ENCODE data around the gene STRAP.
"Not testable (repeated sequence)": the region's sequence is repeated elsewhere in the genome, so short reads cannot be mapped to it uniquely, and the experiment has no call there.

STRAP gene

GRCh38 chr12:15873556-15873955 lies 8.6 kb upstream of the STRAP start:
- no peak for DNase-seq

DNA sequence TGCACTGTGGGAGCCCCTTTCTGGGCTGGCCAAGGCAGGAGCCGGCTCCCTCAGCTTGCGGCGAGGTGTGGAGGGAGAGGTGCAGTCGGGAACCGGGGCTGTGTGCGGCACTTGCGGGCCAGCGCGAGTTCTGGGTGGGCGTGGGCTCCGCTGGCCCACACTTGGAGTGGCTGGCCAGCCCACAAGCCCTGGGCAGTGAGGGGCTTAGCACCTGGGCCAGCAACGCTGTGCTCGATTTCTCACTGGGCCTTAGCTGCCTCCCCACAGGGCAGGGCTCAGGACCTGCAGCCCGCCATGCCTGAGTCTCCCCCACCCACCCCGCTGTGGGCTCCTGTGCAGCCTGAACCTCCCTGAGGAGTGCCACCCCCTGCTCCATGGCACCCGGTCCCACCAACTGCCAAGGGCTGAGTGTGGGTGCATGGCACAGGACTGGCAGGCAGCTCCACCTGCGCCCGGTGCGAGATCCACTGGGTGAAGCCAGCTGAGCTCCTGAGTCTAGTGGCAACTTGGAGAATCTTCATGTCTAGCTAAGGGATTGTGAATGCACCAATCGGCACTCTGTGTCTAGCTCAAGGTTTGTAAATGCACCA lies 7.5 kb upstream of the STRAP start:
- not testable (repeated sequence) for DNase-seq

DNA sequence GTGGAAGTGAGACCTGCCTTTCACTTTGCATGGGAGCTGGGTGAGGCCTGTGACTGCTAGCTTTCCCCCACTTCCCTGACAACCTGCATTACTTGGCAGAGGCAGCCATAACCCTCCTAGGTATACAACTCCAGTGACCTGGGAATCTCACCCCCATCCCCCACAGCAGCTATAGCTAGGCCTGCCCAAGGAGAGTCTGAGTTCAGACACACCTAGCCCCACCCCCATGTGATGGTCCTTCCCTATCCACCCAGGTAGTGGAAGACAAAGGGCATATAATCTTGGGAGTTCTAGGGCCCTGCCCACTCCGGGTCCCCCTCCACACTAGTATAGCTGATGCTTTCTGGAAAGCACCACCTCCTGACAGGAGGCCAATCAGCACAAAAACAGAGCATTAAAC lies 6.3 kb upstream of the STRAP start:
- DNase-seq = no peak

GRCh38 chr12:15879413-15879812 lies 2.8 kb upstream of the STRAP start:
- DNase-seq = no peak

DNA sequence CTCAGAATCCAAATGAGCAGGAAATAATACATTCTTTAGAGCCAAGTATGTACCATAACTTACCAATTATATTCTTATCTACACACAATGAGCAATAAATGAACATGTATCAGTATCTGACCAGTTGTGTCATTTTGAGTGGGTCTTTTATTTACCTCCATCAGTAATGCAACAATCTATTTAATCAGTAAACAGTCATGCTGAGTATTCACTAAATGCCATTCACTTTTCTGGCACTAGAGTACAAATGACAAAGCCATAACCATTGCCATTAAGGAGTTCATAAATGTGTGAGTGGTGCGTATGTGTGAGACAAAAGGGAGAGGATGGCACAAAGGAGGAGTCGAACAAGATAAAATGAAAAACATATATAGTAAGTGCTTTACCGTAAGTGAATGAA lies 1.5 kb upstream of the STRAP start:
- no peak for DNase-seq

DNA sequence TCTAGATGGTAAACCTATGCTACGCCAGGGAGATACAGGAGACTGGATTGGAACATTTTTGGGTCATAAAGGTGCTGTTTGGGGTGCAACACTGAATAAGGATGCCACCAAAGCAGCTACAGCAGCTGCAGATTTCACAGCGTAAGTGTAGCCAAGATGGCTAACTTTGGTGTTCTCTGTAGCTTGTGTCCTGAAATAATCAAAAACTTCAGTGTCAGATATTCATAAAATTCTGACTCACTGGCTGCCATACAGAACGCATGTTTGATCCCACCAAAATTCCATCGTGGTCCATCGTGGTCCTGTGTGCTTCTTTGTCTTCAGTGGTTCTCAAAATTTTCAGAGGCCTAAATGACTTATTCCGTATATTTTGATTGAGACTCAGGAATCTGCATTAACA lies 1.3 kb downstream of the STRAP start:
- DNase-seq = no peak

- no peak for DNase-seq
Observed at GRCh38 chr12:15886372-15887042, 4.3 kb downstream of the STRAP start.

GRCh38 chr12:15887043-15887817 lies 5.0 kb downstream of the STRAP start:
- no peak for DNase-seq

DNA sequence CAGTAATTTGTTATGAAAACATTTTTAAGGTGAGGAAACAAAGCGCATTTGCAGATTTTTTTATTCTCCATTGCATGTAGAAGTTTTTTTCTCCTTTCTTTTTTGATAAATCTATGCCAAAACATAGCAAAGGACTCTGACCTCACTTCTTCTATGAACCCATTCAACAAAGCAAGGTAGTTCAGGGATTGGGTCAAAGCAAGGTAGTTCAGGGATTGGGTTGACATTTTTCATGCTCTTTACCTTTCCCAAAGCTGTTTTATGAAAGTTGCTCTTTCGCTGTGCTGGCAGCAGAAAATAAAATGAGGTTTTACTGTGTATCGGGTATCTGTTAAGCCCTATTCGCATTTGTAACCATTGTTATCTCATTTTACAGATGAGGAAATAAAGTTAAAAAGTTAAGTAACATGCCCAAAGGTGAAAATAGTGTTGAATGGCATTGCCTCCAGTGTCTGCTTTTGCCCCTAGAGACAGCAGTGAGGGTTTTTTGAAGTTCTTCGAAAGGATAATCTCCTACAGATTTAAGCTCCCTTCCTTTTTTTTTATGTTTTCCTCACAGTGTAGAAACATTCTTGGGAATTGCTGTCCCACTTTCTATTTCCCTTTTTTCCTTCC lies 10.6 kb downstream of the STRAP start:
- no peak for DNase-seq

DNA sequence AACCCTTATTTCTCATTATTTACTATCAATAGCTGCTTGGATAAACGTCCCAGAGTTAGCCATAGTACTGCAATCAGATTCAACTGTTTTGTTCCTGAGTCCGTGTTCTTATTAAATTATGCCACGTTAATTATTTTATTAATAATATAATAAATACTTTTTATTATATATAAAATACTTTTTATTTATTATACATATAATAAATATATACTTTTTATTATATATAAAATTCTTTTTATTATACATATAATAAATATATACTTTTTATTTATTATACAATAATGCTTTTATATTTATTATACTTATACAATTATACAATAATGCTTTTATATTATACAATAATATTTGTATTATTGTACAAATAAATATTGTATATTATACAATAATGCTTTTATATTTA lies 11.1 kb downstream of the STRAP start:
- DNase-seq = no peak

- no peak for DNase-seq
Observed at GRCh38 chr12:15896867-15897266, 14.7 kb downstream of the STRAP start.

DNA sequence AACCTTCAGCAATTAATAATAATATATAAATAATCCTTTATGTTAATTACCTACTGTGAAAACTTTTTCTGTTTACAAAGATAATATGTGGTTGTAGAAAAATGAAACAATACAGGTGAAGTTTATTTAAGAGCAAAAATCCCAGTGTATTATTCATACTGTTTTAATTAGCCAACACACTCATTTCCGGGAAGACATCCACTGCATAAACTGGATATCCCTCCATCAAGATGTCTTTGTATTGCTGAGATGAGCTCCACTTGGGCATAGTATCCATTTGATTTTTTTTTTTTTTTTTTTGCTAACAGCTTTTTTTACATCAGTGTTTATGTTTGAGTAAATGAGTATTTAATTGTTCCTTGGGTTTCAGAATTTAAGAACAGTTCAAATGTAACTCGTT lies 15.2 kb downstream of the STRAP start:
- DNase-seq = no peak

DNA sequence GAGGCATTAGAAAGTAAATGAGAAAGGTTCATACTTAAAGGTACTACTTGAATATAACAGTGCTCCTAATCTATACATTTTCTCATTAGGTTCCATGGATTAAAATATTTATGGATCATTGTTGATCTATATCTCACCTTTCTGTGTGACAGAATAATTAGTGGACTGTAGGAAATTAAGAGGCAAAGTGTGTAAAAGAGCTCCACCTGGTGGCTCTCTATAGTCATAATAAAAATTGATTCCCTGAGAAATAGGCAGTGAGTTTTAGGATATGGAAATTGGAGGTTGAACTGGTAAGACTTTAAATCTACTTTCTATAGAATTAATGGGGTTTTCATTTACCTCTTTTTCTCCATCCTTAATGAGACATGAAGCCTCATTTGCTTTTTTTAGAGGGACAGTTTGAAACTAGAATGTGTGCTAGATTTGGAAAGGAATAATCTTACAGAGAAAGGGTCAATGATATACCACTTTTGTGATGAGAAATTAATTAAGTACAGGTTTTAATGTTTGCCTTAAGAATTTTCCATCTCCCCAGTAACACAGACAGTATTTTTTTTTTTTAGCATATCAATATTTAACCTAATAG lies 17.2 kb downstream of the STRAP start:
- DNase-seq = peak; percentile 50

GRCh38 chr12:15904378-15904920 lies 22.3 kb downstream of the STRAP start:
- no peak for DNase-seq

DNA sequence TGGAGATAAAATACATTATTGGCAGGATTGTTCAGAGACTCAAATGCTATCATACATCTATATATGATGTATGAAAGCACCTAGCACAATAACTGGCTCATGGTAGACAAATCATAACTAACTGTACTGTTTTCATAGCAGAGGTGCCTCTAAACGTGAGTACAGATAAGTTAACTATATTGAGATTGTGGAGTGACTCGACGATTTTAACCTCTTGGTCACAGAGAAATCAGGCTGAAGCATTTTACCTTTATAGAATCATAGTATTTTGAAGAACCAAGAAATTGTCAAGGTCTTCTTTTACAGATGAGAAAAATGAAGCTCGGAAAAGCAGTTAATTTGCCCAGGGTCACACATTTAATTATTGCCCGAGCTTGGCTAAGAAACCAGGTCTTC lies 28.3 kb downstream of the STRAP start:
- no peak for DNase-seq

GRCh38 chr12:15910864-15911721 lies 28.9 kb downstream of the STRAP start, which contains the start of gene DERA:
DERA (plus strand) TSS chr12:15911332; CDS start chr12:15911384, 52 bp downstream.
- peak; percentile 72 for DNase-seq

- DNase-seq = not testable (repeated sequence)
Observed at GRCh38 chr12:15911931-15912330, 29.7 kb downstream of the STRAP start.

DNA sequence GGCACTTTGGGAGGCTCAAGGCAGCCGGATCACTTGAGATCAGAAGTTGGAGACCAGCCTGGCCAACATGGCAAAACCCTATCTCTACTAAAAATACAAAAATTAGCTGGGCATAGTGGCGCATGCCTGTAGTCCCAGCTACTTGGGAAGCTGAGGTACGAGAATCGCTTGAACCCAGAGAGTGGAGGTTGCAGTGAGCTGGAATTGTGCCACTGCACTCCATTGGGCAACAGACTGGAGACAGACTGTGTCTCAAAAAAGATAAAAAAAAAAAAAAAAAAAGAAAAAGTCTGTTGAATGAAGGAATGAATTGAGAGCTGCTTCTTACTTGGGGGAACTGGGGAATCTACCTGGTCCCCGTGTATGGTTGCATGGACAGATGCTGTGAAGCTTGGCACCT lies 31.9 kb downstream of the STRAP start:
- DNase-seq = not testable (repeated sequence)

DNA sequence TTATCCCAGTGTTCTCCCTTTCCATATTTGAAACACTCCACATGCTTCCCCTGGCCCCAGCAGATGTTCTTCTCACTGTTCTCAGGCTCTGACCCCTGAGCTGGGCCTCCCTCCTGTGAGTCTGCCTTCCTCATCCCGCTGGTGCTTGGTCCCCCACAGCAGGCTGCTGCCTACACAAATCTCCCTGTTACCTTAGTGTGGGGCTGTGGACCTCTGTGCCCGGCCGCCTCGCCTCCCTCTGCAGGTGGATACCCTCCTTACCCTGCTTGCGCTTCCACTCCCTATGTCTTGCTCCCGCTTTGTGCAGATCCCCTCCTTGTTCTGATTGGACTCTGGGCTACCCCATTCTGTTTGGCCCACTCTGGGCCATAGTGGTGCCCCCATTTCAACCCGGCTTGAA lies 35.9 kb downstream of the STRAP start:
- no peak for DNase-seq

DNA sequence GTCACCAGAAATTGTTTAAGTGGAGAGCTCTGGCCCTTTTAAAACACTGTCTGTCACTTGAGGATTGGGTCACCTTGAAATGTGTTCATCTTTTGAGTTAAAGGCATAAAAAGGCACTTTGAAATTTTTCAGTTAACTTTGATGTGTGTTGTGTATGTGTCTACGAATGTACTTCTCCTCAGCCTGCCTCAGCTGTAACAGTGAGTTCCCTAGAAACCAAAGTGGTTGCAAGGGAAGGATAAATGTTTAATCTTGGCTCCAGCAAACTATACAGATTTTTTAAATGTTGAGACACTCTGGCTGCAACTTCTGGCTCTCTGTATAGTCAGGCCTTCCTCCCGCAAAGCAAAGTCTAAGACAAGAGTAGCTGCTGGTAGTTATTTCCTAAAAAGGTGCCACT lies 37.2 kb downstream of the STRAP start:
- DNase-seq = no peak

- DNase-seq = no peak
Observed at GRCh38 chr12:15924956-15925355, 42.8 kb downstream of the STRAP start.

GRCh38 chr12:15928346-15928745 lies 46.2 kb downstream of the STRAP start:
- DNase-seq = no peak

All from midbrain (tissue), 1 donor.